GM04504 (cell line): ENCODE results near the gene BMP8A.
A peak's percentile ranks its signal among the peaks of the same experiment; 100 is the strongest.
"Not testable (repeated sequence)": the region's sequence is repeated elsewhere in the genome, so short reads cannot be mapped to it uniquely, and the experiment has no call there.

ENCODE experiments used
- DNase-seq: peaks from one replicate; pipeline ENCODE4 v3.0.0-alpha.2; 2012; ENCODE audit warnings: low read depth

BMP8A gene, protein sequence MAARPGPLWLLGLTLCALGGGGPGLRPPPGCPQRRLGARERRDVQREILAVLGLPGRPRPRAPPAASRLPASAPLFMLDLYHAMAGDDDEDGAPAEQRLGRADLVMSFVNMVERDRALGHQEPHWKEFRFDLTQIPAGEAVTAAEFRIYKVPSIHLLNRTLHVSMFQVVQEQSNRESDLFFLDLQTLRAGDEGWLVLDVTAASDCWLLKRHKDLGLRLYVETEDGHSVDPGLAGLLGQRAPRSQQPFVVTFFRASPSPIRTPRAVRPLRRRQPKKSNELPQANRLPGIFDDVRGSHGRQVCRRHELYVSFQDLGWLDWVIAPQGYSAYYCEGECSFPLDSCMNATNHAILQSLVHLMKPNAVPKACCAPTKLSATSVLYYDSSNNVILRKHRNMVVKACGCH

DNA sequence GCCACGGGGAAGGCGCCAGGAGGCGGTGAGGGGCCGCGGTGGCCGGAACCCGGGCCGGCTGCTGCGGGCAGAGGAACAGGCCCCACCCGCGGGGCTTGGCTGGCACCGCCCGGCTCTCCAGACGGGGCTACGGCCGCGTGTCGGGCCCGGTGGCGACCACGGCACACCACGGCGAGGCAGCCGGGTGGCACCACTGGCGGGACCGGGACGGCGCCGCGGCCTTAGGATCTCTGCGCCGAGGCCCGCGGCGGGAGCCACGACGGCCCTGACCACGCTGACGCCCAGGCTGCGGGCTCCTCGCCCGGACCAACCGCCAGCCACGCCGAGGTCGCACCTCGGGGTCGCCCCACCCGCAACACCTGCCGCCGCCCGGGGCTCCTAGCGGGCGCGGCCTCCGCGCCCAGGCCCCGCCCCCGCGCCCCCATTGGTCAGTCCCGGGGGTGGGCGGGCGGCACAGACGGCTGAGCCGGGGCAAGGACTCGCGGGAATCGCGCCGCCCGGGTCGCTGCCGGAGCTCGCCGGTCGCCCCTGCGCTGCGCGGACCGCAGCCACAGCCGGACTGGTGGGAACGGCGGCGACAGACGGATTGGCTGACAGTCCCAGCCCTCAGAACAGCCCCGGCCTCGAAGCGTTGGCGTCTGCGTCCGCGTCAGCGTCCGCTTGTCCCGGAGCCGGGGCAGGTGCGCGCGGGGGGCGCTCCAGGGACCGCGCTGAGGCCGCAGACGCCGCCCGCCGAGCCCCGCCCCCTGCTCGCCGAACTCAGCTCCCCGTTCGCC lies at the start of gene BMP8A:
Gene BMP8A, plus strand, starts transcription at position 491 of the 776 bp plus-strand sequence. CDS start 356 bp downstream, outside the sequence.
- DNase-seq: no peak

GRCh38 chr1:39441797-39442196 lies 49.6 kb upstream of the BMP8A start:
- no peak for DNase-seq

DNA sequence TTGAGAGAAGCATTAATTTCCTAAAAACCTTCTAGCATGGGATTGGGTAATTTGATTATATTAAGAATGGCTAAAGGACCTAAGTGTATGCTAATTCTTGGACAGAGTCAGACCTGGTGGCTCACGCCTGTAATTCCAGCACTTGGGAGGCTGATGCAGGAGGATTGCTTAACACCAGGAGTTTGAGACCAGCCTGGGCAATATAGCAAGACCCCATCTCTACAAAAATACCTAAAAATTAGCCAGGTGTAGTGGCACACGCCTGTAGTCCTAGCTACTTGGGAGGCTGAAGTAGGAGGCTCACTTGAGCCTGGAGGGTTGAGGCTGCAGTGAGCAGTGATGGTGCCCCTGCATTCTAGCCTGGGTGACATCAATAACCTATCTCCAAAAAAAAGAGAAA lies 45.9 kb upstream of the BMP8A start:
- no peak for DNase-seq

DNA sequence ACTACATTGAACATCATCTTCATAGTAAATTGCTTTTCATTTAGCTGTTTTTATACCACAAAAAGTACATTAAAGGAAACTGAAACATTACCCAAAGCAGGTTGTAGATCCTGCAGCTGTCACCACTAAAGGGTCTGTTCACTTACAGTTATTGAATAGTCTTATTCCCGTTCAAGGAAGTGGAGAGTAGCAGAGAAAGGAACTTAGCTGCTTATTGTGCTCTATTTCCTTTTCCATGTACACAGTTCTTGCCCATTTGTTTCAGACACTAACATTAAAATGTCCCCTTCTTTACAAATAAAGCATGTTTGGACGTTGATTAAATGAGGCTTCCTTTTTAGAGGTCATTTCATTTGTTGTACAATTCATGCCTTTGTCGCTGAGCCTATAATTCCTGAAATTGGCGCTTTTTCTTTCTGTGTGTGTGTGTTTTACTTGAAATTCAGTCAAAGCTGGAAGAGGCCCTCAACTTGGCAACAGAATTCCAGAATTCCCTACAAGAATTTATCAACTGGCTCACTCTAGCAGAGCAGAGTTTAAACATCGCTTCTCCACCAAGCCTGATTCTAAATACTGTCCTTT lies 44.4 kb upstream of the BMP8A start:
- no peak for DNase-seq

- DNase-seq: not testable (repeated sequence)
These were observed 41.4 kb upstream of the BMP8A start for GRCh38 chr1:39450041-39450440.

DNA sequence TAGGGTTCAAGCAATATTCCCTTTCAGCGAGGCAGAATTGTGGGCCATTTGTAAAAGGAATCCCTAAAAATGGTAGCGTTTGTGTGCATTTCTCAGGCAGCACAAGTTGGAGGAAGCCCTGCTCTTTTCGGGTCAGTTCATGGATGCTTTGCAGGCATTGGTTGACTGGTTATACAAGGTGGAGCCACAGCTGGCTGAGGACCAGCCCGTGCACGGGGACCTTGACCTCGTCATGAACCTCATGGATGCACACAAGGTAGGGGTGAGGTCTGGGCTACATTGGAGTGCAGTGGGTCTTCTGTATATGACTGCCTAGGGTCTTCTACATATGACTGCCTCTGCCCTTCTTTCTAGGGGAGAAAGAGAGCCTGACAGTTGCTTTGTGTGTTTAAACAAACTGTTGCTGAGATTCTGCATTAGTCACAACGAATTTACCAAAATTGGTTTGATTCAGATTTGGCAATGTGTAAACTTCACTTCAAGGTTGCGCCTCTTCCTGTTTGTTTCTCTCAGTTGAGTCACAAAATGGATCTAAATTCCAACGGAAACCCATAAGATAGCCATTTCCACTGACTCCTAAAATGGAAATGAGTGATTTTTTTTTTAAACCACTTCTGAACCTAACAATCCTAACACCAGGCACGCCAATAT lies 40.4 kb upstream of the BMP8A start:
- peak; percentile 35 for DNase-seq

GRCh38 chr1:39452081-39452480 lies 39.4 kb upstream of the BMP8A start:
- DNase-seq: no peak

DNA sequence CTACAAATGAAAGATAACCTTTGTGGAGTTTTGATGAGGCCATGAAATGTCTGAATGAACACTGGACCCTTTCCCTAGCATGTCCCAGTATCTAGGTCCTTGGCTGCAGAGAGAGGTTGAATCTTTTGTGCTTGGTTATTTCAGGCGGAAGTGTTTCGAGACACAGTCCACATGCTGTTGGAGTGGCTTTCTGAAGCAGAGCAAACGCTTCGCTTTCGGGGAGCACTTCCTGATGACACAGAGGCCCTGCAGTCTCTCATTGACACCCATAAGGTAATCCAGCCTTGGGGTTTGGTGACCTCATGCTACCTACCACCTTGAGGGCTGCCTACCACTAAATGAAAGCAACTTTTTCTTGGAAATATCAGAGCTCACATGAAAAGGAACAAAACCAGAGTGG lies 38.9 kb upstream of the BMP8A start:
- no peak for DNase-seq

GRCh38 chr1:39453603-39454002 lies 37.8 kb upstream of the BMP8A start:
- DNase-seq: peak; percentile 30

DNA sequence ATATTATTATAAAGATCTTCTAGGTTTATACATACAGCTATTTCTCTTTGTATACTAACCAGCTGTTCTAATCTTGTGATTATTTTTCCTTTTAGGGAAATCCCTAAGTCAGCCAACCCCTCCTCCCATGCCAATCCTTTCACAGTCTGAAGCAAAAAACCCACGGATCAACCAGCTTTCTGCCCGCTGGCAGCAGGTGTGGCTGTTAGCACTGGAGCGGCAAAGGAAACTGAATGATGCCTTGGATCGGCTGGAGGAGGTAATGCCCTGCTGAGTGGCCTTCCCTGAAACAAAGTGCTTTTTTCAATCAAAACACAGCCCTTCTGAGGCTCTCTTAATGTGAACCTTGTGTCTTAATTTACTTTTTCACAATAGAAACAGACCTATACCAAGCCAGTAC lies 32.4 kb upstream of the BMP8A start:
- DNase-seq: no peak

GRCh38 chr1:39462074-39462473 lies 29.4 kb upstream of the BMP8A start:
- DNase-seq: no peak

DNA sequence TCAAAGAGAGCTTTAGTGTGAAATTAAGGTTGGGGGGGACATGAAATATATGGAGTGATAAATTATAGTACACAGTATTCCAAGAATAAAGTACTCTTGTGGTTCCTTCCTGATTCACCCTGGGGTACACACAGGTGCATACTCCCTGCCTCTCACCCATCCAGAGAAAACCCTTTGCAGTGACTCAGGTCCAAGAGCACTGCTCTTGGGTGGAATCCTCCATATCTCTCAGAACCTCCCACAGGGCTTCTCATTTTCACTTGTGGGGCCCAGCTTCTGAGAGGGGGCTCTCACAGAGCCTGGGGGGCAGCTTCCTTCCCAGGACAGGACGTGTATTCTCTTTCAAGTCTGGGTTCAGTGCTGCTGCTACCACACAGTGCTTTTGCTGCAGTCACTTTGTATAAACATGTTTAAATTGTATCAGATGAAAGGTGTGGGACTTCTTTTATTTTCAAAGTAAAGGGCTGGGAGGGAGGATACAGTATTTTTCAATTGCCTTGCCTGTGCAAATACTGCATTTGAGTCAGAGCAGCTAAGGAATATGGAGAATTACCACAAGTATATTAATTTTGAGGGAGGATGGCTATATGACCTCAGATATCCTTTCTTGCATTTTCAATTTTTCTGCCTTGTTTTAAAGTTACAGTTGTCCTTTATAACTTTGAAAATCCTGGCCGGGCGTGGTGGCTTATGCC lies 24.9 kb upstream of the BMP8A start:
- DNase-seq: no peak

GRCh38 chr1:39467108-39467720 lies 24.2 kb upstream of the BMP8A start:
- DNase-seq: not testable (repeated sequence)

DNA sequence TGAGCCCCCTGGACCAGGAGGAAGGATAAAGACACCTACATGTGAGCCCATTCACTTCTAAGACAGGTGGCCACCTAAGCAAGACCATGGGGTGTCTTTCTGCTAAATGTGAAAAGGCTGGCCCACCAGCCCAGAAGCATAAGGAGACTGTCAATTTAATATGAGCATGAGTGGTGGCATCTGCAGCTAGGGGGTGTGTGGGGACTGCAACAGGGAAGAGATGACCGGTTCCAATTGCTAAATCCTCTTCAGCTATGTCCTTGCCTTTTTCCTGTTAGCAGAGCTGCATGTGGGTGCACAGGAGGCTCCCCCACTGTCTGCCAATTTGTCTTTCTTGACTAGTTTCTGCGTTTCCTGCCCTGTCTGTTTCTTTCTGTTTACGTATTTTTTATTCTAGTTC lies 22.3 kb upstream of the BMP8A start:
- no peak for DNase-seq

- DNase-seq: no peak
These were observed 21.4 kb upstream of the BMP8A start for GRCh38 chr1:39470040-39470439.

DNA sequence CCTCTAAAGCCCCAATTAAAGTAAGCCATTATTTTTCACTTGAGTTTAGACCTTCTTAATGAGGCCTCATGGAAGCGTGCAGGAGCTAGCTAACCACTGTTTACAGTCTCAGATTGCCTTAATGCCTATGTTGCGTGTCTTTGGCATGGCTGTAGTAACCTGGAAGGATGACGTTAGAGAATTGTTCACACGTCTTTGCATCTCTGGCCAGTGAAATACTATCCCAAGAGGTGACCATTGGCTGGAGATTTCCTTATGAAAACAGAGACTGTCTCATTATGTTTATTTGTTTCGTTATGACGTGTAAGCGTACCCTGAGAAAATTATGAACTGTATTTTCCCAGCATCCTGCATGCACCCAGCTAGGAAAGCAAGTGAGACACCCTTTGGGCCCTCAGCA lies 18.6 kb upstream of the BMP8A start:
- no peak for DNase-seq

DNA sequence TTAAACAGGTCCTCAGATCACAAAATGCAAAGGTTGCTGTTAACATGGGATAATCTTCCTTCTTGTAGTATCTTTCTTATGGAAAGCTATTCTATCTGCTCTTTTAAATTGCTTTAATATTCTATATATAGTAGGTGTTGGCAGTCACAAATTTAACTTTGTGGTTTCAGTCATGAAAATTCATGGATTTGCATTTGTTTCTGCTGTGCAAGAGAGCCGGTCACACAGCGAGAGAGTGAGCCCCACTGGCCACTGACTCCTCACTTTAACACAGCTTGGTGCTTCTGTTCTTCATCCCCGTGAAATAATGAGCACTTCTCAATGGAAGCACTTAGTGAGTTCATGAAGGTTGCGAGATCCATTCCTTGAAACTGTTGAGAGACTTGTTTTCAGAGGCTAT lies 18.1 kb upstream of the BMP8A start:
- no peak for DNase-seq

GRCh38 chr1:39474810-39475209 lies 16.6 kb upstream of the BMP8A start:
- DNase-seq: no peak

DNA sequence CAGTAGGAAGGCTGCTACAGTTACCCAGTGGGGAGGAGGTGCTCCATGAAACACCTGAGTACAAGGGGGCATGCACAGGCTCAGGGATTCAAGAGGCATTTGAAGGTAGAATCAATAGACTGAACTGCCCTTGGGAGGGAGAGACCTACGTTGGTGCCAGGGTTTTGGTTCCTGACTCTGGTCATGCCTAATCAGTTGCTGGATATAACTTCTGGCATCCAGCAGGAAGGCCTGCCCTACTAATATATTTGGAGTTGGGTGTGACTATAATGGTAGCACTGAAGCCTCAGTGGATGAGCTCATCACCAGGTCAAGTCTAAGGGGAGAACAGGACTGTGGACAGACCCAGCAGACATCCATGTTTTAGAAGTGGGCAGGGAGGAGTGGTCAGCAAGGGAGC lies 15.9 kb upstream of the BMP8A start:
- not testable (repeated sequence) for DNase-seq

DNA sequence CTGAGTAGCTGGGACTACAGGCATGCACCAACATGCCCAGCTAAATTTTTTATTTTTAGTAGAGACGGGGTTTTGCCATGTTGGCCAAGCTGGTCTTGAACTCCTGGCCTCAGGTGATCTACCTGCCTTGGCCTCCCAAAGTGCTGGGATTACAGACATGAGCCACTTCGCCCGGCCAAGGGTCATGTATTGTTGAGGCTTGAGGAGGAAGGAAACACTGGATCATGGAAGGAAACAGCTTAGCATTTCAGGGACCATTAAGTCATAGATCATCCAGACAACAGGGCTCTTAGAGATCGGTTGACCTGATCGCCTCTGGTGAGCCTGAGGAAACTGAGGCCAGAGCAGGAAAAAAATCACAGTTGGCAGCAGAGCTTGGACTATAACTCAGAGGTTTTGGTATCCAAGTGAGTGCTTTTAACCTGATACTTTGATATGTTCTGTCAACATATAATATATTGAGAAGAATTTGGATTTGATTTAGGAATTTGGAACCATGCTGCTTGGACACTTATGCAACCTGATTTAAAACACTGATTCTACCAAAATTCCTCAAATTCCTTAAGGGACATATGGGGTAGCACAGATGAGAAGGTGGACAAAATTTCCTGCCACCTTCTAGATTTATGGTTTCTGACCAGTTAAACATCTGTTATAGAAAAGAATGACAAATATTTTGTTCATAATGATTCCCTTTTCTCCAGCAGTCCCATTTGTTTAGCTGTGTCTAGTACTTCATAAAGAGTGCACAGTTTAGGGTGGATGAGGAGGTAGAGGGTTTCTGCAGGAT lies 13.1 kb upstream of the BMP8A start:
- DNase-seq: no peak

DNA sequence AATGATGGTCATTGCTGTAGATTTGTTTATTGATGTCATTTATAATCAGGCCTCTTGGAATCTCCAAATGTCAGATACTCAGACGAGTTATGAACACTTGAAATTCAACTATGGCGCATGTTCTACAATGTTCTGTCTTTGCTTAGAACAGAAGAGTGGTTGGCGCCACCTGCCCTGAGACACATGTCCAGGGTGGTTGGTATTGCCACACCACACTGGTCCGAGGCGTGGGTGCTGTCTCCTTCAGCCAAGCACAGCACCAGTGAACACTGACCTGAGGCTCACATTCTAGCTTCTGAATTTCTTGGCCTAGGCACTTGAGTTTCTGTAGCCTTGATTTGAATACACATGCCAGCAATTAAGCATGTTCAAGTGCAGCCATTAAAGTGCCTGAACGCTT lies 10.1 kb upstream of the BMP8A start:
- no peak for DNase-seq
